Measurements from ENCODE around the gene KAZN.
A peak's percentile ranks its signal among the peaks of the same experiment; 100 is the strongest.
"Not testable (repeated sequence)": the region's sequence is repeated elsewhere in the genome, so short reads cannot be mapped to it uniquely, and the experiment has no call there.

Gene KAZN

DNA sequence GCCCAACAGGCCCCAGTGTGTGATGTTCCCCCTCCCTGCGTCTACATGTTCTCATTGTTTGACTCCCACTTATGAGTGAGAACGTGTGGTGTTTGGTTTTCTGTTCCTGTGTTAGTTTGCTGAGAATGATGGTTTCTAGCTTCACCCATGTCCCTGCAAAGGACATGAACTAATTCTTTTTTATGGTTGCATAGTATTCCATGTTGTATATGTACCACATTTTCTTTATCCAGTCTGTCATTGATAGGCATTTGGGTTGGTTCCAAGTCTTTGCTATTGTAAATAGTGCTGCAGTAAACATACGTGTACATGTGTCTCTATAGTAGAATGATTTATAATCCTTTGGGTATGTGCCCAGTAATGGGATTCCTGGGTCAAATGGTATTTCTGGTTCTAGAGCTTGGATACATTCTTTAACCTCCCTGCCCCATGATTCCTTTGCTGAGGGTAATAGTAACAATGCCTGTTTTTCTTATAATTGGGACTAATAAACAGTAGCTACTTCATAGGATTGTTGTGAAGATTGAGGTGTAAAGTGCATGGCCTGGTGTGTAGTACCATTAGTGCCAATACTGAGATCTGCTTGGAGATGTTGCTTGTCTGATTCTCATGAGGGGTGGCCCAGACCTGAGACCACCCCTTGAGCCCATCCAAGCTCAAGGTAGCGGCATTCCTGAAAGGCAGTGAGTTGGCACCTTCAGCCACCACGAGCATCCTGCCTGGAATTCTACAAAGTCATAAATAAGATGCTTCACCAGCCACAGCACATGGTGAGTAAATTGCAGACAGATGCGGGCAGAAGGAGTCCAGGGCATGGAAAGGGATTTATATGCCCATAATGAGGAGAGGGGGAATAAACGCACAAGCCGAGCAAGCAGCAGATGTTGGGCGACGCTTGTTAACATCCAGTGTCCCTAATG, 365.6 kb downstream of the KAZN start:
- DNase-seq, result not testable (repeated sequence)

DNA sequence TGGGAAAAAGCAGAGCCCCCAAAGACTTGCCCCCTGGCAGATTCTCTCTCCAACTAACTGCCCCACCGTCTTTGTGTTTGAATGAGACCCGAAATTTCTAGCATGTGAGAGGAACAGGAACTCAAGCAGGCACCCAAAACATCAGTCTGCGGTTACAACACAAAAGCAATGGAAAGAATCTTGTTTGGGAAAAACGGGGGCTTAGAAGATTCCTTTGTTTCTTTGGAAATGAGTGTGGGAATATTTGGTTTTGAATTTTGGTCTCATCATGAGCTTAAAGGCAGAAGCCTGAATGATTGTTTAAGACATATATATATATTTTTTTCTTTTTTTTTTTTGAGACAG, 366.2 kb downstream of the KAZN start:
- no peak for DNase-seq

DNA sequence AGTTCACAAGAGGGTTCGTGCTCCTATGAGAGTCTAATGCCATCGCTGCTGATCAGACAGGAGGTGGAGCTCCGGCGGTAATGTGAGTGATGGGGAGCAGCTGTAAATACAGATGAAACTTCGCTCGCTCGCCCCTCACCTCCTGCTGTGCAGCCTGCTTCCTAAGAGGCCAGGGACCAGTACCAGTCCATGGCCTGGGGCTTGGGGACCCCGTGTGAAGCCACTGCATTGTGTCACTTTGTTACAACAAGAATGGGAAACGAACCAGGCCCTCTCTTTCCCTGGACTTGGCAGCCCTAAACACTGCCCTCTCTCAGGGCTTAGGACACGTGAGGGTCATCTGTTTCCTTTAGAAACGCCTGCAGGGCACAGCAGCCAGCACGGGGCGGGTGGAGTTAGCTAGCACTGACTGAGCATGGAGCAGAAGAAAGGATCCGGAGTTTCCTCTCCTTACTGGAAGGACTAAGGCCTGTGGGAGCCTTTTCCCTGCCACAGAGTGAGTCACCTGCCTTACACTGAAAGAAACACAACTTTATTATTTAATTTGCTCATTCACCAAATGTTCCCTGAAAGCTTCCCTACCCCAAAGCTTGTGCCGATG, 369.9 kb downstream of the KAZN start:
- DNase-seq, result no peak

GRCh38 chr1:14969006-14969405, 370.5 kb downstream of the KAZN start:
- no peak for DNase-seq

GRCh38 chr1:14970115-14970798, 371.8 kb downstream of the KAZN start:
- DNase-seq, result no peak

- DNase-seq, result no peak
Measured at GRCh38 chr1:14970799-14971141, 372.3 kb downstream of the KAZN start.

GRCh38 chr1:14971221-14971620, 372.7 kb downstream of the KAZN start:
- no peak for DNase-seq

- no peak for DNase-seq
Measured at GRCh38 chr1:14972107-14972506, 373.6 kb downstream of the KAZN start.

DNA sequence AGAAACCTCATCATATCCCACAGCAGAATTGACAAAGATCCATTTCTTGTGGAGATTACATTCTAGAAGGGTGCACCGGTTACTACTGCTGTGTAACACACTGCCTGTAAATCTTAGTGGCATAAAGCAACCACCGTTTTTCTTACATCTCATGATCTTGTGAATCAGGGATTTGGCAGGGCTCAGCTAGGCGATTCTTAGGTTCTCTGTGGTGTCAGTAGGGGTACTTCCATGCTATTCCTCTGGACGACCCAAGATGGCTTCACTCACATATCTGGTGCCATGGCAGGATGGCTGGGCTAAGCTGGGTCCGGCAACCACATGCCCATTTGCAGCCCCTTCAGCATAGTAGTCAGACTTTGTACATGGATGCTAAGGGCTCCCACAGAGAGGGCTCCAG, 375.3 kb downstream of the KAZN start:
- DNase-seq, result no peak

DNA sequence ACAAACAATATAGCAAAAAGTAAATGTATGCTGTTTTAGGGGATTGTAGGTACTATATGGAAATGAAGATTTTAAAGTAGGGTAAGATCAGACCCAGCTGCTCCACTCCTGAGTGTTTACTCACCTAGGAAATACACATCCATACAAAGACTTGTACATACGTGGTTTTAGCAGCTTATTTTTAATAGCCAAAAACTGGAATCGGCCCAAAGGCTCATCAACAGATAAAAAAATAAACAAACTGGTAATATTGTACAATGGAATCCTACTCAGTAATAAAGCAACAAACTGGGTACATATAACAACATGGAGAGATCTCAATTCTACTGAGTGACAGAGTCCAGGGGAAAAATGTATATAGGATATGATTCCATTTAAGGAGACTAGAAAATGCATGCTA, 375.9 kb downstream of the KAZN start:
- no peak for DNase-seq

- no peak for DNase-seq
Measured at GRCh38 chr1:14975119-14975518, 376.6 kb downstream of the KAZN start.

DNA sequence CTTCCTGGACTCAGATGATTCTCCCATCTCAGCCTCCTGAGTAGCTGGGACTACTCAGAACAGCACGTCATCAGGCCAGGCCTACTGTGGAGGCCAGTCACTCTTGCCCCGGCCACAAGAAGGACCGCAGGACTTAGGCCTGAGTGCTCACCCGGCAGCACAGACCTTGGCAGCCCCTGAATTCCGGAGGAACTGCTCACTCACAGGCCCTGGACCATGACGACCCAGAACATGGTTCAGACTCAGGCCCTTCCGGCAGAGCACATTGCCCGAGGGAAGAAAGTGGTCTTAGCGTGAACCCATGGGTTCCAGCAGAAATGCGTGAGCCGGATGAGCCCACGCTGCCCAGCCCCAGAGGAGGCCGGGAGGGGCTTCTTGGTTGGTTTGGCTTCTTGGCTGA, 377.8 kb downstream of the KAZN start:
- no peak for DNase-seq

DNA sequence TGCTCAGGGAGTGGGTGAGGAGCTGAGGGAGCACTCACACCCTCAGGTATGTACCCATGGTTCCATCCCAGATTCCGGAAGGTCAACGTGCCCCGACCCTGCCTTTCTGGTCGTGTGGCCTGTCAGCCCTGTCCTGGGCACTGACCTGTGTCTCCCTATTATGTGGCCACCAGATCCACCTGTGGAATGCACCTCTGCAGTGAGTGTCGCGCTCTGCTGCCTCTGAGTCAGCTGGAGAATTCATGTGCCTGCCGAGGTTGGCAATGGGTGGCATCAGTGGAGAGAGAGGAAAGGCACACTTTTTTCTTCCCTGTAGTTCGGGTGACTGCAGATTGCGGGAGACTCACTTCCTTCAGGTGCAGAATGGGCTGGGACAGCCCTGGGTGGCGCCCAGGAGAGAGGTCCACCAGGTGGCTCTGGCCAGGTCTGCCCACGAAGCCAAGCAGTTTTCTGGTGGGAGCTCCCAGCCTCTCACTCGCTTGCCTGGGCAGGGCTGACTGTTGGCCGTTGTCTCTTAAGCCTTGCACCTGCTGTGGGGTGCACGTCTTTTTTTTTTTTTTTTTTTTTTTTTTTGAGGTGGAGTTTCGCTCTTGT, 378.9 kb downstream of the KAZN start:
- DNase-seq, result peak; percentile 0

DNA sequence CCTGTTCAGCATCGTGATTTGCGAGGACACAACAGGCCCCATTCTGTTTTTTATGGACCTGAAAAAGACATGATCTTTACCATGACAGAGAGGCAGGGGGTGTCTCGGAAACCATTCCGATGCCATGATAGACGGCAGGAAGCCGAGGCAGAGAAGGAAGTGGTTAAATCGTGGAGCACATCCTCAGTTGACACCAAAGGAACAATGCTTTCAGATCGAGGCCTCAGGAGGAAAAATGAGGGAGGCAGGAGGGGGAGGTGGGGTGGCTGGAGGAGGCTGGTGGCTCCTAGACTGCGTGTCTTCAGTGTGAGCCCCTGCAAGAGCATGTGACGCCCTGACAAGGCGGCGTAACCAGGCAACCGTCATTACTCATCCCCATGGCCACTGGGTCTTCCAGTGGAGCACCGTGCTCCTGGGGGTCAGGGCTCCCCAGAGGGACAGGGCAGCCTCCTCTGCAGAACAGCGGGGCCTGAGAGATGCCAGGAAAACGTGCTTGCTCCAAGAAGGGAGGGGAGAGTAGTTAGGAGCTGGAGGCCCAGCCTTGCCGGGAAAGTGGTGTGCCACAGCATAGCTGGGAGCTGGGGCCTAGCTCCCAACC, 382.2 kb downstream of the KAZN start:
- DNase-seq, result no peak

- no peak for DNase-seq
Measured at GRCh38 chr1:14982029-14982428, 383.5 kb downstream of the KAZN start.

DNA sequence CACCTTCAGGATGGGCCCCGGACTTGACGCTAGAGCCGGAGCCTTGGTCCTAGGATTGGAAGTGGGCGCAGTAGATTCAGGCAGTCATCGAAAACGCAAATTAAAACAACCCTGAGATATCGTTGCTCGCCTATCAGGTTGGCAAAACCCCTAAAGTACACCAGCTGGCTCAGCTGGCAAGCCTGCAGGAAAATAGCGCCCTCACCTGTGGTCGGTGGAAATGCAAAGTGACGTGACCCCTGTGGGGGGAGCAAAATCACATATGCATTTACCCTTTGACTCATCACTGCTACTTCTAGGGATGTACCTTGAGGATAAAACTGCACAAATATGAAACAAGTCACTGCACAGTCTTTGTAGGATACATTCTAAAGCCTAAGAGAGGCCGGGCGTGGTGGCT, 384.8 kb downstream of the KAZN start:
- DNase-seq, result no peak

- DNase-seq, result no peak
Measured at GRCh38 chr1:14986168-14986567, 387.7 kb downstream of the KAZN start.

DNA sequence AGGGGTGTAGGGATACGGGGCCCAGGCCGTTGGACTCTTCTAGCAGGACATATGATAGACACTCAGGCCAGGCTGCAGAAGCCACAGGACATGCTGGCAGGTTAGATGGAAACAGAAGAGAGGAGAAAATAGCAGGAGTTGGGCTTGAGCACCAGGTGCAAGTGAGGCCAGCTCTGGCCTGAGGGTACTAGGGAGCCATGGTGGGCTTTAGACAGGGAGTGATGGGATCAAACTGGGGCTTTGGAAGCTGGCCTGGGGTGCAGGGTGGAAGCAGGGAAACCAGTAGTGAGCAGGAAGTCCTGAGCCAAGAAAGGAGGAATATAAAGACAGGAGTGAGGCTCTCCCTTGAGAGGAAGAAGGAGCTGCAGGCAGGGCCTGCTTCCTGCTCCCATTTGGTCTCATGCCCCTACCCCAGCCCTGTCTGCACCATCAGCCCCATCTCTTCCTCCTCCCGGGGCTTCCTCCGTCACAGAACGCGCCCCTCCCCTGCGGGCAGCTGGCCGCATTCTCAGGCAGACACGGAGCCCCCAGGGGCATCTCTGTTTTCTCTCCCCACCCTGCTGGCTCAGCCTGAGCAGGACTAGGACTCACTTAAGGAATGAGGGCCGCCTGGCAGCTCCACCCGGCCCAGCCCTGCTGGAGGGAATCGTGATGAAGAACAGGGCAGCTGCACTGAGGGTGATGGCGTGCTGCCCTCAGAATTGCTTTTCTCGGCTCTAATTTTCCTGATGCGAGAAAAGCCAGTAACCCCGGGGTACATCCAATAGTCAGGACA, 389.5 kb downstream of the KAZN start:
- DNase-seq, result no peak

- DNase-seq, result no peak
Measured at GRCh38 chr1:14988636-14989035, 390.2 kb downstream of the KAZN start.

- no peak for DNase-seq
Measured at GRCh38 chr1:14989931-14990728, 391.6 kb downstream of the KAZN start.

DNA sequence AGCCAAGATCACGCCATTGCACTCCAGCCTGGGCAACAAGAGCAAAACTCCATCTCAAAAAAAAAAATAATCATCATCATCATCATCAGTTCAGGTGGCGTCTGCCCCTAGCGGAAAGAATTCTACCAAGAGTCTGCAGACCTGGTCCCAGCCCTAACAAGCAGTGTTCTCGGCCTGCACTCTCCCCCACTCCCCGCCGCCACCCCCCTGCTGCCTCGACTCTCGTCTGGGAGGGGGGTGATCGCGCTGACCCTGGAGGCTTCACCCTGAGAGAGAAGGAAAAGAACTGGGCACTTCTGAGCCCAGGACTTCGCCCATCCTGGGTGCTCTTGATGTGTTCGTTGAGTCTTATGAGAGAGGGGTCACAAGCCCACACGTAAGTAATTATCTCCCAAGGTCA, 394.9 kb downstream of the KAZN start:
- DNase-seq, result no peak

DNA sequence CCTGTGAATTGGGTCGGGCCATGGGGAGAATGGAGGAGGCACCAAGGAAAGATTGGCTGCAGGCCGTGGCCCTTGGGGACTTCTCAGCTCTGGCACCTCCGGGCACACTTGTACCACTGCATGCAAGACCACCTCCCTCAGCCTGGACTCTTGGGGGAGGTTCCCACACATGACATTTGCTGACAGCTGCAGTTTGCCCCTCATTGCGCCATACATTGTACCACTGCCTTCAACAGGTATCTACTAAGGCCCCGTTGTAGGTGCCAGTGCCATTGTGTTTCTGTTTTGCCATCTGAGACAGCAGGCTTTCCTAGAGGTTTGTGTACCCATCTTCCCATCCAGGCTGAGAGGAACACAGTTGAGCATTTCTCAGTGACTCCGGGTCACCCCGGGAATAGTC, 395.7 kb downstream of the KAZN start:
- DNase-seq, result no peak
